GM18508 (cell line): ENCODE results near the gene NPAS2.

Experiments used
- ATAC-seq: cut with Tn5 transposase; IDR thresholded peaks from one replicate; pipeline ENCODE4 v1.9.1; 2021; ENCODE audit warnings: moderate number of reproducible peaks; ENCODE audit not compliant: insufficient read depth, unreplicated experiment

NPAS2 gene

GRCh38 chr2:100977511-100977910 lies 157.6 kb downstream of the NPAS2 start:
- no peak for ATAC-seq

DNA sequence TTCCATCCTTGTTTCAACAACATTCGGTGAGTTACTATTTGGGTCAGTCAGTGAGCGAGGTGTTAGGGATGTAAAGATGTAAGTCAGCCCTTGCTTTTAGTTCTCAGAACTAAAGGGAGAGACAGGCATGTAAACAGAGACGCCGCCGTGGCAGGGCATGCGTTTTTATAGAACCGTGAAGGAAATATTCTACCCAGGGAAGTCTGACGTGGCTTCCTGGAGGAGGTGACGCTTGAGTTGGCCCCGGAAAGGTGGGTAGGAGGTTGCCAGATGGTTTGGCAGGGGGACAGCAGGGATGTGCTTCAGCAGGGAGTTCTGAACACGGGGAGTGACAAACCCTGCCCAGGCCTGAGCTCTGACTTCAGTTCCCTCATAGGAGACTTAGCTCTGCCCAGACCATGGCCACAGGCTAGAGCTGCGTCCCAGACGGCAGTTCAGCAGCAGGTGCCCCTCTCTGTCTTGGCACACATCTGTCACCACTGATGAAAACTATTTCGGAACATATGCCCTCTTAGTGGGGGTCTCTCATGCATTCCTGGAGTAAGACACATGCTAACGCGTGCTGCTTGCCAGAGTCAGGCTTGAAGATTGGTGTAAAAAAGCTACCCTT lies 158.7 kb downstream of the NPAS2 start:
- ATAC-seq = no peak

DNA sequence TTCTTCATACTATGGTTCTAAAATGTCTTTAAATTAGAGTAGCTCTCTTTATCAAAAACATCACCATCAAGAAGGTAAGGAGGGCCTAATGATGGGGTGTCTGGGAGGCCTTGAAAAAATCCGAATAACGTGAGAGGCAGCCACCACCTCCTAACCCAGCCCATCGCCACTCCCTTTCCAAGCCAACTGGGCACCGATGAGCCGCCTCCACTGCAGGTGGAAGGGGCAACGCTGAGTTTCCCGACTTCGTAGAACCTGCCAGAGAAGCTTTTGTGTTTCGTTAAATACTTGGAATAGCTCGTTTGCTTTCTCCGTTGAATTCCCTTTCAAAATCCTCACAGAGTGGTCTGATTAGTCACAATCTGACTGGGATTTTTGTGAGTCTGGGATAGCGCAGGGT lies 160.1 kb downstream of the NPAS2 start:
- no peak for ATAC-seq

DNA sequence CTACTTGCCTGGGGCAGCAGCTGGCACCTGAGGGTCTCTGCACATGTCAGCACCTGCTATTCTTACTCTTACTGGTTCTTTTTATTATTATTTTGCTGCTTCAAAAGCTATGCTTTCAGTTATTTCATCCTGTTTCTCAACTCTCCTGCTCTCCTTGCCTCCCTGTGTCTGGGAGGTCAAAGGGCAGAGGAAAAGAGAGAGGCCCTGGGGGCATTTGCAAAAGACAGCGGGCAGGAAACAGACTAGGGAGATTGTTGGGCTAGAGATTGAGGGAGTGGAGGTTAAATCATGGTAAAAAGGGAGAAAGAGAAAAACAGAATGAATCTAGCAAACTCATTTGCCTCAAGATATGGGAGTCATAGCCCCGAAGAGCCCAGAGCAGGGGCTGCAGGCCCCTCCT lies 161.1 kb downstream of the NPAS2 start:
- ATAC-seq = no peak

DNA sequence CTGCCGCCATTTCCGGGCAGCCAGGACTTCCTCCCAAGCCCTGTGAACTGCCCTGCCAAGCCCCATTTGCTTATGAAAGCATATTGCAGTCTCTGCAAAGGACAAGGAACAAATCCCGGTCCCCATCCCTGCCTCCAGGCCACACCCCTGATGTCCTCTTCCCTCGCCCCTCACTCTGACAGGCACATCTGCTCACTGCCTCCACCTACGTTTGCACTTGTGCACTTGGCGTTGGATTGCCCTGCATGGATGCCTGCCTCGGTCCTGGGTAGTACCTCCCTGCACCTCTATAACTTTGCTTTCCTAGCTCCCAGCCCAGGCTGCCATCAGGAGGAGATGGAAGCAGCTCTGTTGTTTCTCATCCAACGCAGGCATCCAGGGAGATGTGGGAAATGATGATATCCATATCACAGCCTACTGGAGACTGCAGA lies 162.5 kb downstream of the NPAS2 start:
- ATAC-seq = no peak

GRCh38 chr2:100983201-100983600 lies 163.3 kb downstream of the NPAS2 start:
- ATAC-seq = no peak

DNA sequence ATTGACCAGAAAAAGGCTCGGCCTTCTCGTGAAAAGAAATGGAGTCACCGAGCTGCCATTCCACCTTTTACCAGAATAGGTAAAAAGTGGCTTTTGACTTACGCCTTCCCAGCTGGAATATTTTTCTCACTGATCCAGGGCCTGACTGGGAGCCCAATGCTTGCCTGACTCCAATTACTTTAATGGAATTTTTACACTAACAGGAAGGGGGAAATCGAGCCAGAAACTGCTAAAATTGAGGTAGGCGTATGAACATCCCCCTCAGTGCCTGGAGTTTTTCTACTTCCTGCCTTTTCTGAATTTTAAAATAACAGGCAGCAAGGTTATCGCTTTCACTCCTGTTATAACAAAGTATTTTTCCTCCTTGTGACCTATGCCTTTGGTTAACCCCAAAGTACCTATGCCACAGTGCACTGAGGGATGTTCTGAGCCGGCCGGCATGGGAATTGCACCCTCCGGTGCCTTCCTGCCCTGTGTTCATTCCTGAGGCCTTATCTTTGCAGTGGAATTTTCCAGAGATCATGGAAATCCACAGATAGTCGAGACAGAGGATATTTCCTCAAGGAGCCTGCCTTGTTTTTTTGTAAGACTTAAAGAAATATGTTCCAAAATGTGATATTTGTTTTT lies 163.9 kb downstream of the NPAS2 start:
- no peak for ATAC-seq

GRCh38 chr2:100984892-100985307 lies 165.0 kb downstream of the NPAS2 start:
- ATAC-seq = no peak

GRCh38 chr2:100986157-100986556 lies 166.2 kb downstream of the NPAS2 start:
- ATAC-seq = no peak

DNA sequence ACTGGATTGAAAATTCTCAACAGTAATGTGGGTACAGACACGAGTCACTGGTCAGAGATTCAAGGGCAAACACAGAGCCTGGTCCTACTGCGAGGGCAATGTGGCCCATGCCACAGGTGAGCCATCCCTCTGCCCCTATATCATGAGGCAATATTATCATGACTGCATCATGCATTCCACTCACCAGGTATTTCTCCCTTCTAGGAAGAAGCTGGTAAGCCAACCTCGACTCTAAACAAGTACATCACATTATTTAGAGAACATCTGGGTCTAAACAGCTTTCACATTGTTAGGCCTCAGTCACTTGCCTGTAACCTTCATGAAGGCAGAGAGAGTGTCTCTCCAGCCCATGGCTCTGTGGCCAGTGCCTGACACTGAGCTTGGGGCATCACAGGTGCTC lies 167.6 kb downstream of the NPAS2 start:
- no peak for ATAC-seq

GRCh38 chr2:100987974-100988373 lies 168.0 kb downstream of the NPAS2 start:
- ATAC-seq = no peak

DNA sequence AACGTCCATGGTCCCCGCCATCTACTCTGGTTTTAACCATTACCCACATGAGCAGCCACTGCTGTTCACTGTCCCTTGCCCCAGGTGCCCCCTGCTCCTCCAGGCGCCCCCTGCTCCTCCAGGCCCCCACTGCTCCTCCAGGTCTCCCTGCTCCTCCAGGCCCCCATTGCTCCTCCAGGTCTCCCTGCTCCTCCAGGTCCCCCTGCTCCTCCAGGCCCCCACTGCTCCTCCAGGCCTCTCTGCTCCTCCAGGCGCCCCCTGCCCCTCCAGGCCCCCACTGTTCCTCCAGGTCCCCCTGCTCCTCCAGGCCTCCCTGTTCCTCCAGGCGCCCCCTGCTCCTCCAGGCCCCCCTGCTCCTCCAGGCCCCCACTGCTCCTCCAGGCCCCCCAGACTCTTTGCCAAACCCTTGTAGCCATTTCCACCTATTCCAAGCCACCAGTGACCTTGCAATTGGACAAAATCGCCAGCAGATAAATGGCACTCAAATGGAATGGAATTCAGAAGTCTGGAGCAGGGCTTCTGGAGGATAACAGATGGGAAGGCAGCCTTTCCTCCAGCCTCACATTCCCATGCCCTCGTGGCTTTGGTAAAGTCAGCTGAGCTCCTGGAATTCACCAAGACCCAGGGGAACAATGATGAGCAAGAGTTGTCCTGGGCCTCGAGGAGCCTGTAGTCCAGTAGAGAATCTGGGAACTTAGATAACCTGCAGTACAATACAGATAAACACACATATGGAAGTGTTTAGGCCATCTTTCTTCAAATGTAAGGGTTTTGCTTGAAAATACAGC lies 168.9 kb downstream of the NPAS2 start:
- ATAC-seq = no peak

DNA sequence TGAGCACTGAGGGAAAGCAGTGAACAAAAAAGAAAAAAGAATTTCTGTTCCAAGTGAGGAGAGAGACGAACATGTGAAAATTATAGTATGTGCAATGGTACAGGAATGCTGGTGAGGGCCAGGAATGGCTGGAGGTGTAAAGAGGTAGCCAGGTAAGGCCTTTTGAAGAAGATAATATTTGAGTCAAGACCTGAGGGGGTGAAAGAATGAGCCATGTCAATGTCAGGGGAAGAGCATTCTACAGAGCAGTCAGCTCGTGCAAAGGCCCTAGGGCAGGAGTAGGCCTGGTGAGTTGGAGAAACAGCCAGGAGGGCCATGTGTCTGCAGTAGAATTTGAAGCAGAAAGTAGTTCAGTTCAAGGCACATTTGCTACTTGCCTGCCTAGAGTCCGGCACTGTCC lies 169.7 kb downstream of the NPAS2 start:
- no peak for ATAC-seq

DNA sequence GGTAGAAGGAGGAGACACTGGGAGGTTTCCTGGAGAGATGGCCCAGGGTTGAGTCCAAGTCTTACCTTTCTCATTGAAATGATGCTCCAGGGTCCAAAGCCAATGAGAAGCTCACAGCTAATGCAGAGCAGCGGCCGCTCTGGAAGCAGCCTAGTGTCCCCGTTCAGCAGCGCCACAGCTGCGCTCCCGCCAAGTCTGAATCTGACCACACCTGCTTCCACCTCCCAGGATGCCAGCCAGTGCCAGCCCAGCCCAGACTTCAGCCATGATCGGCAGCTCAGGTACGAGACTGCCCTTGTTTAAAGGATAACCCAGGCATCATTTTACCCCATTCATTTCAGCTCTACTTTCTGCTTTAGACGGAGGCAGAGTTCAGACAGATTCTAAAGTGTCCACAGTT lies 170.2 kb downstream of the NPAS2 start:
- ATAC-seq = no peak

GRCh38 chr2:100990650-100991403 lies 170.9 kb downstream of the NPAS2 start:
- ATAC-seq = no peak

- no peak for ATAC-seq
Measured at GRCh38 chr2:100991404-100991773, 171.4 kb downstream of the NPAS2 start.

- no peak for ATAC-seq
Measured at GRCh38 chr2:100992262-100992661, 172.3 kb downstream of the NPAS2 start.

GRCh38 chr2:100993294-100993693 lies 173.4 kb downstream of the NPAS2 start:
- ATAC-seq = no peak

DNA sequence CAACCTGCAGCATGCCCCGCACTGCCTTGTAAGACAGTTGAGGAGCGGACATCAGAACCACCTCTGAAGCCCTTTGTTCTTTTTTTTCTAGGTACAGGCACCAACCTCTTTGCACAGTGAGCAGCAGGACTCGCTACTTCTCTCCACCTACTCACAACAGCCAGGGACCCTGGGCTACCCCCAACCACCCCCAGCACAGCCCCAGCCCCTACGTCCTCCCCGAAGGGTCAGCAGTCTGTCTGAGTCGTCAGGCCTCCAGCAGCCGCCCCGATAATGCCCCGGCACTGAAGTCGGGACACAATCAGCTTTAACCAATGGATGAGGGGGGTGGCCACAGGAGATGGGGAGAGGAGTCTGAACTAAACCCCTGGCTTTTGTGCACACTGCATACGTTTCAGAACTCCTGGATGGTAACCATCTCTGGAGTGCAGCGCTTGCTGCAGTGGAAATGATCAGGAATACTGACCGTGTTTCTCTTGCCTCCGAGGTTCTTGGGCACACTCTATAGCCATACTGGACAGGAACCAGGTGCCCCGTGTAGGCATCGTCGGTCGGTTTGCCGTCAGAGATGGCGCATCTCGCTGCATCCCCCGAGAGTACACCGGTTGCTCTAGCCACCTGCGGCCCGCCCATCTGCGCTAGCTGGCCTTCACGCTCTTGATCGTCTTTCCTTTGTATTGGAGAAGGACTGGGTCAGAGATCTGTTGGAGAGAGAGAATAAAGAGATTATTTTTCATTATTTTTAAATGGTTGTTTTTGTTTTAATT lies 175.6 kb downstream of the NPAS2 start:
- no peak for ATAC-seq

GRCh38 chr2:100997509-100998234 lies 177.7 kb downstream of the NPAS2 start:
- no peak for ATAC-seq
